ACHN (cell line): ENCODE results near the gene RSU1.

Experiments used
- DNase-seq: peaks from one replicate; pipeline ENCODE4 v3.0.0-alpha.2; 2015
- in situ Hi-C: cut with HindIII; loops from 2 replicates; pipeline ENCODE4 v1.10.0; 2017; ENCODE audit warnings: low sequenced_read_pairs, low pct_ligation_motif_present, low pct_unique_long_range_greater_than_20kb

The RSU1 gene

DNA sequence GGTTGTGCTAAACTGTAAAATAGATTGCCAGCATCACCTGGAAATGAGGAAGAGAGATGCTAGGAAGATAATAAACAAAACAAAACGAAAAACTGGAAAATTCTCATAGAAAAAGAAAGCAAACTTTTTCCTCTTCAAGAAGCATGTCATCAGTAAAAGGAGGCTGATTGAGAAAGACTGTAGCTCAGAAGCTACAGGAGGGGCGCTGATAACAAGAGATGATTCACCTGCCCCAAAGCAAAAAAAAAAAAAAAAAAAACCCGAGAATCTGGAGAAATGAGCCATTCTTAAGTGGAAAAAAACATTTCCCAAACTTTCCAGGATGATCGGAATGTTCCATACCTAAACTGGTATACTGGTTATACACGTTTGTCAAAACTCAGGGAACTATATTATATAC lies 165.1 kb downstream of the RSU1 start:
- no peak for DNase-seq
- in situ Hi-C loops: no loop called here

DNA sequence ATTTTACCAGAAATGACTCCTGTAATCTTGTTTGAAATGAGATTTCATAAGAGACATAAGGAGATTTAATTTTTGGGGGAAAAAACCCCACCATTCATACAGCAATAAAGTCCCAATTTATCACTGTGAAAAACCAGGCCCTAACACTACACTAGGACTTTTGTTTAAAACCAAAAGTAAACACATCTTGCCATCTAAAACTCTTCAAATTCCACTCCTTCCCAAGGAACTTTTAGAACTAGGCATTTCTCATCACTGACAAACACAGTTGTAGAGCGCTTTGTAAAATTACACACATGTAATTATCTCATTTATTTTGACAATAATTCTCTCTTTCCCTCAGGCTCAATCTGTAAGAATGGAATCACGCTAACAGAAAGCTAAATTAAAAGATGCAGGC lies 167.5 kb downstream of the RSU1 start:
- no peak for DNase-seq
- in situ Hi-C loops: no loop called here

DNA sequence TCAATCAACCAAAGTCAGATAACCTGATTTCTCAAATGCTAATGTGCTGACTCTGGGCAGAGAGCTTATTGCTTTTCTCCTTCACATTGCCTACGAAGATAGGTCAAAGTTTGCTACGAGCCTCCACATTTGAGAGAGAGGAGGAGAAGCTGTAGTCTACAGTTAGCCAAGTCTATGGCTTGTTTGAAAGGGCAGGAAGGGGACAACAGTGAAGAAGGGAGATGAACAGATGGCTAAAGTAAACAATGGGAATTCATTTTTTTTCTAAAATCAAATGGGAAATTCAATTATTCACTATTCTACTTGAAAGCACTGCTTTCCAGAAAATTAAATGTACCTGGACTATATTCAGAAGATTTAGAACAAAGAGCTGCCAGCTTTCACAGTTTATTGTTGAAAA lies 168.9 kb downstream of the RSU1 start:
- no peak for DNase-seq
- in situ Hi-C loops: no loop called here

DNA sequence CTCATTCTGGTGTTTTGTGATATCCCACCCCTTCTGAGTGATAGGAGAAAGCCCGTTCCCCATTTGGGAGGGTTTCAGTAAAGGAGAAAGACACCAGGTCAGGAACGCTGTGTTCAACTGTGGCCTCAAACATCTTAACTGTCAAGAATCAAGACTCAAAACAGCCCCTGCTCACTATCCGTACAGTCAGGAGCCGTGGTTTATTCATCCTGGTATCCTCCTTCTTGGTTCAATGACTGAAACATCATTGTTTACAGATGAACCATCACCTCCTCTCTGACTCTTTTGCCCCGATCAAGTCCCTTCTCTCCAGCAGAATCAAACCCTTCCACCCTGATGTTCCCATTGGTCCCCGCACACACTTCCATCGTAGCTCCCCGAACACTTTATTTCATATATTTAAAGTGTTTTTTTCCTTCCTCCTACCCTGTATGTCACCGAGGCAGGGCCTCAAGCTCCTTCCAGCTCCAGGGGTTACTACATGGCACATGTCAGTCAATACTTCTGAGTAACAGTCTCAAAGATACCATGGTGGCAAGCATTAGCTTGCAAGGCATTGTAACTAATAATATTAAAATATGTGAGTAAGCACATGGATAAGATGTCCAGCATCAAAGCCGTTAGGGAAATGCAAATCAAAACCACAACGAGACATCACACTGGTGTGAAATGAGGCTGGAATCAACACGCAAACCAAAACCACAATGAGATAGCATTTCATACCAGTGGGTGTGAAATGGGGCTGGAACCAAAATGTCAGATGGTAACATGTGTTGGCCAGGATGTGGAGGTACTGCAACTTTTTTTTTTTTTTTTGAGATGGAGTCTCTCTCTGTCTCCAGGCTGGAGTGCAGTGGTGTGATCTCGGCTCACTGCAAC lies 170.8 kb downstream of the RSU1 start:
- in situ Hi-C loops: no loop called here
- no peak for DNase-seq

DNA sequence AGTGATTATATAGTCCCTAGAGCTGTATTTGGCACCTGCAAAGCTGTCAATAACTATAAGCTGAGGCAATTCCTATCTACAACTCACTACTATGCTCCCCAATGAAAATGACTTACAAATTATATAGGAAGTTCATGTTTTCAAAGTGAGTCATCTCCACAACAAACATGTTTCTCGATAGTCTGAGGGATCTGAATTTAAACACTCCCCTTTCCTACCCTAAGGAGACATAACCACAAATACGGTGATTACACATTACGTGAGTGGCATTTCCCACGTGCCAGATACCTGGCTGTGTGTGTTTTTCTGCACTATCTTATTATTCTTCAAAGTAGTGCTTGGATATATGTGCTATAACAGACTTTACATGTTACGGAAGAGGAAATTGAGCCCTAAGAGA lies 173.1 kb downstream of the RSU1 start:
- DNase-seq: no peak
- in situ Hi-C loops: no loop called here

DNA sequence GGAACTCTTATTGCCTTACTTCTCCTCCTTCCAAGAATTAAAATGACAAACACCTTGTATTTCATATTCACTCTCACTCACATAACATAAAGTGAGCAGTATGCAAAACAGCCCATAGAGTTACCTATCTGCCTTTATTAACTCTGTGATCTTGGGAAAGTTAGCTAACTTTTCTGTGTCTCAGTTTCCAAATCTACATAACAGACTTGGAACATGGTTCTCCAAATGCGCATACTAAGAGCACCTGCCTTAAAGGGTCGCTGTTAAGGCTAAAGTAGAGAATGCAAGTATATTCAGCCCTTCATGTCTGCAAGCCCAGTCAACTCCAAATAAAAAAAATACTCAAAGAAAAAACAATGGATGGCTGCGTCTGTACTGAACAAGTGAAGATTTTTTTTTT lies 173.7 kb downstream of the RSU1 start:
- in situ Hi-C loops: no loop called here
- DNase-seq: no peak

DNA sequence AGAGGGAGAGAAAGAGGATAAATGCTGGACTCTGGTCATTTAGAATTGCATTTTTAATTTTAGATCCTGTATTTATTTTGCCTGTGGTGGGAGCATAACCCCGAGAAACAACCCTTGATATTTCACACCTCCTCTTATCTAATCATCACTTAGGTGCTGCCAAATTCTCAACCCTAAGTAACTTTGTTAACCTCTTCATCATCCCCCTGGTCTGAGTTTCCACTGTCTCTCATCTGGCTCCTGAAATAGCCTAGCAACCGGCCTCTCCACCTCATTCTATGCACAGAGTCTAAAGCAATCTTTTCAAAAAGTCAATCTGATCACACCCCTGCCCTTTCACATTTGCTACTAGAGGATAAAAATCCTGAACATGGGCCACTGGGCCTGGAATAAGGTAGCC lies 177.1 kb downstream of the RSU1 start:
- in situ Hi-C loops: no loop called here
- no peak for DNase-seq

DNA sequence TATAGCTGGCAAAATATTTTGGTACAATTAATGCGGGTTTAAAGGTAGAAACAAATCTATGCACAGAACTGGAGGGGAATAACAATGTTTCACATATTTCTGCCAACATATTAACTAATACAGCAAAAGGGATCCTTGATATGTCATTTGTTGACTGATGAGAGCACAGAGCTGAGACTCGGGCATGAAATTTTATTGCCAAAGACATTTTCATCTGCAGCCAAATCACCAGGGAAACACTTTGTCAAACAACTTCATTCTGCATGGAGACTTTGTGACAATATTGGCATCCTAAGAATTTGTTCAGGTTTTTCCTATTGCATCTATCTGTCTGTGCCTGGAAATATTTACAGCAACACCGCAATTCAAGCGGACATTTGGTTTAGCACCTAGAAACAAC lies 177.8 kb downstream of the RSU1 start:
- no peak for DNase-seq

DNA sequence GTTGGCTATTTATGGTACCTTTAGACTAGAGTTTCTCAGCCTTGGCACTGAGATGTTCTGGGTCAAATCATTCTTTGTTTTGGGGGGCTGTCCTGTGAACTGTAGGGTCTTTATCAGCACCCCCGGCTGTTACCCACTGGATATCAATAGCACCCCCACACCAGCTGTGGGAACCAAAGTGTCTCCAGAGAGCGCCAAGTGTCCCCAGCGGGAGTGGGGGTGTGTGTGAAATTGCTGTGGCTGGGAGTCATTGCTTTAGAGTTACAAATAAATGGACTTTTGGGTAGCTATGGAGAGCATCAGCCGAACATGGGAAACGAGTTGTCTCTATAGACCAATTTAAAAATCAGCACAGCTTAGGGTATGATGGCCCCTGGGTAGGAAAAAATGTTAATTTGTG lies 184.2 kb downstream of the RSU1 start:
- in situ Hi-C loops: no loop called here
- DNase-seq: no peak

More for the DNA sequence above, 177.8 kb downstream of the RSU1 start:
- in situ Hi-C loops: no loop called here

DNA sequence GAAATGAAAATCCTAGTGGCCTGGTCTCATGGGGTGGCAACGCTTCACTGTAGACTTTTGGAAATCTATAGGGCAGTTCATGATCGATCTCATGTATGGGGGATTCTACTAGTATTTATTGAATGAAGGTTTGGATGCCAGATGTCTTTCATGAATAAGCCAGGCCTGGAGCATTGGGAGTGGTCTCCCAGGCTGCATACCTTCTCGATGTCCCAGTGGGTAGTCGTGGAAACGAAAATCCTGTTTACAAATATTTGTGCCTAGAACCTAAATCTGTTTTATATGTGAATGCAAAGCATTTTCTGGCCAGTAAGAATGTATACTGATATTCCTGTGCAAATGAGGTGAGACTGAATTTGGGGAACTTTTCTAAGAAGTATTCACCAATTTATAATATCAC lies 190.5 kb downstream of the RSU1 start:
- in situ Hi-C loops: no loop called here

DNA sequence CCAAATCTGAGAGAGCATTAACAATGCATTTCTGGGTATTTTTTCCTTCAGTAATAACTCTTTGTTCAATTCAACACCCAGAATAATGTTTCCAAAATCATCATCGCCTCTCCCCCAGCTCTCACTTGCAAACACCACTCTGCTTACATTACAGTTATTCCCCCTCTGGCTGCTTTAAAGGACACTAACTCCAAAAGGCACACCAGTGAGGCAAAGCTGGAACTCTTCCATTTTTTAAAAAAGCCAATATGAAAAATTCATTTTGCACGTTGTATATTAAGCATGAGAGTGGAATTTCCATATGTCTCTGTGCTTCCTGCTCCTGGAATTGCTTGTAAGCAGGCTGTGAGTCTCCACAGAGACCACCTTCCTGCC lies 204.3 kb downstream of the RSU1 start:
- no peak for DNase-seq
- in situ Hi-C loops: no loop called here

More for the DNA sequence above, 190.5 kb downstream of the RSU1 start:
- DNase-seq: no peak

DNA sequence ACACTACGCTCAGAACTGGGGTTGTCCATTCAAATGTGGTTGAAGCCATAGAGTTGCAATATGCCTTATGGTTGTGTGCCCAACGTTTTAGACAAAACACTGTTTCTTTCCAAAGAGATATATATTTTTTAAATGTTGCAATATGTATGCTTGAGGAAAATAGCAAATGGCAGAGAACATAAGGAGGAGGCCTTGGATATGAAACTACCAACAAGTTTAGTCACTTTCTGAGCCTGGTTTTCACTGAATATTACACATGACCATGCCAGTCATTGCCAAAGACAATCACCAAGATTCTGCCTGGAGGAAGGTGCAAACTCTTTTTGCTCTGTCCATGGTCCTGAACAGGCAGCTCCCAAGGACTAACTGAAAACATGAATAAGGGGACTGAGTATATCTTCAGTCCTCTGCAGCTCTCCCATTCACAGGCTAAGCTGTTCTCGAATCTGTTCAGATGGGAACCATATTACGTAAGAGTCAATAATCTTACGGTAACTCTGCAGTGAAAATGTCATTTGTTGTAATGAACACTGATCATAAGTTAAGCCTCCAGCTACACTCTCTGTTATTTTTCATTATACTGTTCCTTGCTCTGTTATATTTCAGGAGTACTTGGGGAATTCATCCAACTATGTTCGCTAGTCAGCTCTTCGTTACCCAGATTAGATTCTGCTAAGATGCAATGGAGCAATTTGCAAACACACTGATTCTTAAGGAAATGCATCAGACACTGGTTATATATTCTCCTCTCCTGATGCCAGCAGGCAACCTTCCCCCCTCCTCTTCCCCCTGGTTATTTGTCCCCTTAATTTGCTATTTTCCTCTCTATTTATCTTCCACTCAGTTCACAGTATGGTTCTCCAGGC lies 204.9 kb downstream of the RSU1 start:
- in situ Hi-C loops: no loop called here
- peak; percentile 42 for DNase-seq

DNA sequence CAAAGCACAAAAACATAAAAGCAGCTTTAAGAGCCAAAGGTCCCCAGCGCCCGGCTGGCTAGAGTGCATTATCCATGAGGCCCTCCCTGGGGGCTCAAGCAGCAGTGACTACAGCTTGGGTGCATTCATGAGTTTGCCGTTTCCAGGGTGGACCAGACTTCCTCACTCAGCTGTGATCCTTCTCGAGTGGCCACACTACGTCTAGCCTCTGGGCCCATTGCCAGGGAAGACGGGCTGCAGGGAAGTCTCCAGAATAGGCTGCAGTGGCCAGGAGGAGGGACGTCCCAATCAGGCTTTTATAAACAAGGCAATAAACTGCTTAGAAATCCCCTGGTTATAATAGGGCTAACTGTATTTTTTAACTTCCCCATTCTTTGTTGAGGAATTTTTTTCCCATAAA lies 206.2 kb downstream of the RSU1 start:
- in situ Hi-C loops: no loop called here
- no peak for DNase-seq

DNA sequence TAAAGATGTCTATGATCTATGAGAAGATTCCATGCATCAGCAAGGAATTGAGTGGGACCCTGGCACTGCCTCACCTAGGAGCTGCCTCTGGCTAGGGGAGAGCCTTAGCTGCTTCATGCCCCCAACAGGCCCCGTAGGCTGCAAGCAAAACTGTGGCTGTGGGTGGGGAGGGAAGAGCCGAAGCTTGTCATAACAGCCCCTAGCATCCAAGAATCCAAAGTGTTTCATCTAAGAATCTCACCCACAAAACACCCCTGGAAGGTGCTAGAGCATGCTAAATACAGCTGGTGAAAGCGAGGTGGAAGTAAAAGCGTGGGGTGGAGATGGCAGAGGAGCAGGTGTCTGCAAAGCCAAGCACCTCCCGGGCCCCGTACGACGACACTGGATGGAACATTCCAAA lies 208.0 kb downstream of the RSU1 start:
- DNase-seq: no peak
- in situ Hi-C loops: no loop called here

DNA sequence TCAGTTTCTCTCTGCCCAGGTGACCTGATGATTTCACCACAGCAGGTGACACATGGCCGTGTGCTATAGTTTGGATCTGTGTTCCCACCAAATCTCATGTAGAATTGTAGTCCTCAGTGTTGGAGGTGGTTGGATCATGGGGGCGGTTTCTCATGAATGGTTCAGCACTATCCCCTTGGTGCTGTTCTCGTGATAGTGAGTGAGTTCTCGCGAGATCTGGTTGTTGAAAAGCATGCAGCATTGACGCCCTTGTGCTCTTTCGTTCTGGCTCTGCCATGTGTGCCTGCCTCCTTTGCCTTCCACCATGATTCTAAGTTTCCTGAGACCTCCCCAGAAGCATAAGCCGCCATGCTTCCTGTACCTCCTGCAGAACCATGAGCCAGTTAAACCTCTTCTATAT lies 210.3 kb downstream of the RSU1 start:
- in situ Hi-C loops: no loop called here
- no peak for DNase-seq

DNA sequence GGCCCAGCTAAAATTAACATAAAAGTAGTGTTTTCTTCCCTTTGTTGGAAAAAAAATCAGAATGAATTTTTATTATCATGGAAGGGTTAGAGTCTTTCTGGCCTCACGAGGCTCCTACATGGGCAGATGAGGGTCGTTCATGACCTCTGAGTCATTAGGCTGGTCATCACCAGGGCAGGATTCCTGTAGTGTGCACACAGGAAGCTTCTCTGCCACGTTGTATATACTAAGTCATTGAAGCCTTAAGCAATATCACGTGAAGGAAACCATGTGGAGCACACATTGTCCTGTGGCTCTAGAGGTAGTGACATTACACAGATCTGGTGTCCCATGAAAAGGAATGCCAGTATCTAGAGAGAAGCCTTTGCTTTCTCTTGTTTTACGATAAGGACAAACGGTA lies 210.8 kb downstream of the RSU1 start:
- in situ Hi-C loops: no loop called here
- DNase-seq: no peak

DNA sequence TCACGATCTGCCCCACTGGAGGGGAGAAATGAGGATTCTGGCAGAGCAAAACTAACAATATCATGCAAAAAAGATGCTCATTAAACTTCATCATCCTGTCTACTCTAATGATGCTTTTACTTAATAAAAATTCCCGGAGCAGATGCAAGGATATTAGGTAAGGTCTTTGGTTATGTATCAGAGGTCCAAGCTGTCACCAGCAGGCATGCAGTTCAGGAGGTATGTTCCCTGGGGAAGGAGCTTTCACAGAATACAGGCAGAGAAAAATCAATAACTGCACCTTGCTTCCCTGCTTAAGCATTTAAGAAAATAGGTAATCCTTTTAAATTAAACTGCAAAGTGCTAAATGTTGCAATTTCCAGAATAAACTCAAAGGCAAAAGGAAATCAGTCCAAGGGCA lies 213.9 kb downstream of the RSU1 start:
- no peak for DNase-seq
- in situ Hi-C loops: no loop called here

DNA sequence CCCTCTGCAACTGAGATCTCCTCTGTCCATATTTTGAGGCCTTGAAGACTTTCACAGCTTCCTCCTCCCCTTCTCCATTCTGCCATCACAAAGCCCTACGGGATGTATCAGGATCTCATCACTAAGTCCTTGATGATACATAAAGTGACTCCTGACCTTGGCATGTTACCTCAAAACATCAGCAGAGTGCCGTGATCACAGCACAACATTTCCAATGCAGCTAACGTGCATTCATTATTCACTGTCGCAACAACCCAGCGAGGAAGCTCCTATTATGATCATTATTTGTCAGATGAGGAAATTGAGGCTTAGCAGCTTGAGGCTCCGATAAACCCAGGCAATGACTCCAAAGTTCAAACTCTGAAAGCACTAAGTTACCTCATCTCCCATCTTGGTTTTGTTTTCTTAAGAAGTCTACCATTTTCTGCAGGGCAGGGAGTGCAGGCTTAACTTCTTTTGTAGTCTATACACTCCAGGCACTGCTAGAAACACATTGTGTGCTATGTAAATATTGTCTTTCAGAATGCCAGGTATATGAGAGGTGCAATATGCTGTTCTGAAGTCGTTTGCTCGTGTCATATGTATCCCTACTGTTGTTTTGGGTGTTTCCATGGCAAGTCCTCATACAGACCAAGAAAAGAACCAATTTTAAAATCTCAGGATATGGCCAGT lies 215.0 kb downstream of the RSU1 start:
- DNase-seq: no peak
- in situ Hi-C loops: no loop called here

DNA sequence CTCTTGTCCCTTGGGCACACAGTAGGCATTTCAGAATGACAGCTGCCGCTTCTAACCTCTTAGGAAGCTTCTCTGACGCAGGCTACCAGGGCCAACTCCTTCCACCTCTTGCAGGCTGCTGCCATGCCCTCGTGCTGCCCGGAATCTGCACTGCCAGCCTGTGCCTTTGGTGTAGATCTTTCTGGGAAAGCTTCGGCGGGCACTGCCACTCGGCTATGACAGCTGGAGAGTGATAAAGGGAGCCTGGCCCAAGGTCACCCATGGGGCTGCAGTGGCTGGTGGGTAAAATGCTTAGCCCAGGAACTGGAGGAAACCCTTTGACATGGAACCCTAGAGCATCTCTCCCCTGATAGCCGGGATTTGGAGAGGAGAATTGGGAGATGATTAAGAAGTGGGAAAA lies 217.6 kb downstream of the RSU1 start:
- no peak for DNase-seq
- in situ Hi-C loops: no loop called here
